Dermis microvascular lymphatic vessel endothelial cell (primary cell): ENCODE results near the gene USP12. TPM values are rescaled to one million over a fixed set of nuclear protein-coding genes. Genes with fewer than 3 reads are reported as not detected.

Experiments used
- total RNA-seq: library from RNA; depleted of rRNA; stranded (reverse); fragments of >200 nt; gene quantifications from 2 replicates; pipeline ENCODE4 v1.2.1, GENCODE V29; 2014

Gene USP12
- total RNA-seq, 1 donor from 2014 or later: 19.3 TPM

Other genes with a start within 250 kb of the USP12 start
- gene RPL21, start 79.7 kb upstream of the USP12 start, total RNA-seq: 444 and 718 TPM in 2 replicates
- 1.2 and 2.3 TPM in 2 replicates for gene RASL11A, start 99.0 kb upstream of the USP12 start, total RNA-seq